HEK293 (cell line): ENCODE data around the gene S100A8.

Experiments used
- CTCF ChIA-PET: fragments of 350-600 bp; formaldehyde crosslinking; extraction: SDS; loops from one replicate; lab custom pipeline; 2021; ENCODE audit warnings: antibody characterized with exemption; lab: Yijun Ruan, JAX
- POLR2A ChIA-PET: fragments of 300-600 bp; formaldehyde crosslinking; extraction: SDS; loops from one replicate; lab custom pipeline; 2020; ENCODE audit warnings: antibody characterized with exemption, inconsistent platforms; lab: Yijun Ruan, JAX
- H3K27ac ChIP-seq: fragments of 200-500 bp; sonication (Bioruptor generic); 2 replicates; pipeline ENCODE4 v1.5.1; 2014; ENCODE audit warnings: low read depth, low read length, control low read depth, inconsistent platforms; ENCODE audit errors: extremely low read depth
- H3K36me3 ChIP-seq, 2 experiments: fragments of 200-500 bp in 1 of 2; sonication (Bioruptor generic) in 1 of 2; 1 replicate in 1 of 2; 2 replicates in 1 of 2; pipeline ENCODE4 v1.5.1; 2014 to 2017; ENCODE audit warnings: inconsistent platforms in 2 of 2, low read length in 2 of 2; ENCODE audit not compliant: control insufficient read depth in 2 of 2, insufficient read depth in 1 of 2
- H3K4me1 ChIP-seq: fragments of 200-500 bp; sonication (Bioruptor generic); 2 replicates; pipeline ENCODE4 v1.5.1; 2014; ENCODE audit warnings: mild to moderate bottlenecking, low read length, inconsistent platforms; ENCODE audit not compliant: control insufficient read depth, insufficient read depth
- H3K4me3 ChIP-seq: 2 replicates; pipeline ENCODE4 v1.5.1; 2011; ENCODE audit warnings: low read depth, mild to moderate bottlenecking, control low read depth, low read length, moderate library complexity
- H3K9me3 ChIP-seq: fragments of 200-500 bp; sonication (Bioruptor generic); 2 replicates; pipeline ENCODE4 v1.5.1; 2014; ENCODE audit warnings: low read depth, low read length, inconsistent platforms; ENCODE audit not compliant: control insufficient read depth, insufficient read depth
- KLF17 ChIP-seq: fragments of 450-650 bp; formaldehyde crosslinking; IDR thresholded peaks from 2 replicates; pipeline ENCODE4 v1.5.1; 2016; ENCODE audit warnings: missing biosample characterization, missing genetic modification characterization
- ZBTB11 ChIP-seq: fragments of 450-650 bp; formaldehyde crosslinking; conservative IDR thresholded peaks from 2 replicates; pipeline ENCODE4 v1.5.1; 2016; ENCODE audit warnings: low read depth, missing biosample characterization, missing genetic modification characterization
- ZNF10 ChIP-seq: fragments of 450-650 bp; formaldehyde crosslinking; IDR thresholded peaks from 2 replicates; pipeline ENCODE4 v1.5.1; 2017; ENCODE audit warnings: missing biosample characterization, missing genetic modification characterization
- ZNF175 ChIP-seq: fragments of 450-650 bp; formaldehyde crosslinking; IDR thresholded peaks from 2 replicates; pipeline ENCODE4 v1.5.1; 2016; ENCODE audit warnings: missing biosample characterization, missing genetic modification characterization
- ZNF223 ChIP-seq: fragments of 450-650 bp; formaldehyde crosslinking; IDR thresholded peaks from 2 replicates; pipeline ENCODE4 v1.5.1; 2016; ENCODE audit warnings: missing biosample characterization, missing genetic modification characterization
- ZNF266 ChIP-seq: fragments of 450-650 bp; formaldehyde crosslinking; IDR thresholded peaks from 2 replicates; pipeline ENCODE4 v1.5.1; 2016; ENCODE audit warnings: missing biosample characterization, missing genetic modification characterization, low read depth
- ZNF274 ChIP-seq, 2 experiments: fragments of 200-500 bp in 1 of 2; fragments of 450-650 bp in 1 of 2; sonication (Bioruptor generic) in 1 of 2; formaldehyde crosslinking in 1 of 2; IDR thresholded peaks; 2 replicates each; pipeline versions ENCODE4 v1.5.1 to v1.6.1; 2014 to 2016; ENCODE audit warnings: borderline replicate concordance in 1 of 2, inconsistent platforms in 1 of 2, low read length in 1 of 2, missing biosample characterization in 1 of 2, missing genetic modification characterization in 1 of 2
- ZNF350 ChIP-seq: fragments of 450-650 bp; formaldehyde crosslinking; IDR thresholded peaks from 2 replicates; pipeline ENCODE4 v1.5.0; 2017; ENCODE audit warnings: missing biosample characterization, mild to moderate bottlenecking, missing genetic modification characterization
- ZNF354C ChIP-seq: fragments of 450-650 bp; formaldehyde crosslinking; IDR thresholded peaks from 2 replicates; pipeline ENCODE4 v1.5.1; 2016; ENCODE audit warnings: missing biosample characterization, missing genetic modification characterization, low read depth, borderline replicate concordance
- ZNF362 ChIP-seq: fragments of 450-650 bp; formaldehyde crosslinking; IDR thresholded peaks from 2 replicates; pipeline ENCODE4 v1.5.1; 2016; ENCODE audit warnings: missing biosample characterization, missing genetic modification characterization
- ZNF423 ChIP-seq: fragments of 450-650 bp; formaldehyde crosslinking; IDR thresholded peaks from 2 replicates; pipeline ENCODE4 v1.5.1; 2016; ENCODE audit warnings: missing biosample characterization, missing genetic modification characterization
- ZNF518A ChIP-seq: fragments of 450-650 bp; formaldehyde crosslinking; conservative IDR thresholded peaks from 2 replicates; pipeline ENCODE4 v1.5.1; 2016; ENCODE audit warnings: low read depth, missing biosample characterization, missing genetic modification characterization
- ZNF544 ChIP-seq: fragments of 450-650 bp; formaldehyde crosslinking; IDR thresholded peaks from 2 replicates; pipeline ENCODE4 v1.5.0; 2017; ENCODE audit warnings: missing biosample characterization, missing genetic modification characterization
- ZNF624 ChIP-seq: fragments of 450-650 bp; formaldehyde crosslinking; IDR thresholded peaks from 2 replicates; pipeline ENCODE4 v1.5.1; 2017; ENCODE audit warnings: missing biosample characterization, missing genetic modification characterization
- ZNF707 ChIP-seq: fragments of 450-650 bp; formaldehyde crosslinking; IDR thresholded peaks from 2 replicates; pipeline ENCODE4 v1.5.1; 2016; ENCODE audit warnings: missing biosample characterization, missing genetic modification characterization
- ZNF777 ChIP-seq: fragments of 450-650 bp; formaldehyde crosslinking; IDR thresholded peaks from 2 replicates; pipeline ENCODE4 v1.5.1; 2017; ENCODE audit warnings: missing biosample characterization, missing genetic modification characterization, borderline replicate concordance
- ZNF830 ChIP-seq: fragments of 450-650 bp; IDR thresholded peaks from 2 replicates; pipeline ENCODE4 v1.5.0; 2018; ENCODE audit warnings: missing biosample characterization, missing genetic modification characterization, low read depth, mild to moderate bottlenecking, moderate library complexity
- ZNF837 ChIP-seq: fragments of 450-650 bp; formaldehyde crosslinking; IDR thresholded peaks from 2 replicates; pipeline ENCODE4 v1.5.1; 2016; ENCODE audit warnings: missing biosample characterization, missing genetic modification characterization

Gene S100A8

GRCh38 chr1:153365696-153366095, 25.2 kb downstream of the S100A8 start:
- TF ChIP-seq ZNF266 = no peak
- TF ChIP-seq ZNF350 (tag by site-specific recombination) = no peak
- no peak for TF ChIP-seq ZNF624 (tag by site-specific recombination)
- no peak for TF ChIP-seq ZBTB11
- no peak for TF ChIP-seq ZNF777 (tag by site-specific recombination)
- no peak for TF ChIP-seq ZNF830 (tag by site-specific recombination)
- TF ChIP-seq ZNF10 (tag by site-specific recombination) = no peak
- no peak for TF ChIP-seq ZNF274 (IDR thresholded peaks at IDR 0.05; ENCODE audit: low read length)
- no peak for TF ChIP-seq ZNF274 (tag by site-specific recombination; IDR thresholded peaks at IDR 0.05; ENCODE audit: borderline replicate concordance)
- H3K4me3 ChIP-seq = no peak overlapping the region
- CTCF ChIA-PET = interaction anchor here (1.1 to 4.6 kb wide), 2 partner anchors 13 to 129 kb away, joined by 4 to 23 read pairs; no protein-coding TSS in a partner anchor
- H3K27ac ChIP-seq = no peak overlapping the region
- H3K36me3 ChIP-seq = no peaks in the 10 kb centered on the region
- POLR2A ChIA-PET = no interaction called here
- no peaks in the 10 kb centered on the region for H3K4me1 ChIP-seq
- no peaks in the 10 kb centered on the region for H3K9me3 ChIP-seq

- no peaks in the 10 kb centered on the region for H3K9me3 ChIP-seq
- no peak overlapping the region for H3K4me3 ChIP-seq
- ChIA-PET CTCF (interaction anchor here (0.6 to 4.6 kb wide), 3 partner anchors 12 to 129 kb away, joined by 3 to 23 read pairs (median 4); no protein-coding TSS in a partner anchor), POLR2A (no interaction called here)
- no peak overlapping the region for H3K27ac ChIP-seq
- TF ChIP-seq ZNF707 (tag by site-specific recombination) (no peak), ZNF362 (tag by site-specific recombination) (no peak), KLF17 (tag by site-specific recombination) (no peak), ZNF175 (no peak)
- H3K4me1 ChIP-seq = no peaks in the 10 kb centered on the region
- H3K36me3 ChIP-seq = no peaks in the 10 kb centered on the region
Measured at GRCh38 chr1:153364766-153365666, 25.9 kb downstream of the S100A8 start.

- H3K4me3 ChIP-seq = no peak overlapping the region
- ChIA-PET POLR2A (no interaction called here), CTCF (interaction anchor here (0.6 to 4.6 kb wide), 2 partner anchors 11 to 23 kb away, joined by 3 to 23 read pairs; no protein-coding TSS in a partner anchor)
- no peak overlapping the region for H3K27ac ChIP-seq
- no peaks in the 10 kb centered on the region for H3K36me3 ChIP-seq
- H3K9me3 ChIP-seq = no peaks in the 10 kb centered on the region
- H3K4me1 ChIP-seq = no peaks in the 10 kb centered on the region
- no peak for TF ChIP-seq ZNF354C
- no peak for TF ChIP-seq ZNF518A (tag by site-specific recombination)
- no peak for TF ChIP-seq ZNF837 (tag by site-specific recombination)
- no peak for TF ChIP-seq ZNF223 (tag by site-specific recombination)
- TF ChIP-seq ZNF423 = no peak
- no peak for TF ChIP-seq ZNF544 (tag by site-specific recombination)
Measured at GRCh38 chr1:153364156-153364555, 26.7 kb downstream of the S100A8 start.
